HepG2 (cell line): ENCODE measurements around the gene C4orf54. TPM values are rescaled to one million over a fixed set of nuclear protein-coding genes. Genes with fewer than 3 reads are reported as not detected.

Experiments used
- ATAC-seq: fragments of 200-7000 bp; cut with Tn5 transposase; 3 replicates; pipeline ENCODE4 v1.9.1; 2020; ENCODE audit warnings: mild to moderate bottlenecking, moderate library complexity
- BruUV-seq: library from RNA; stranded (reverse); fragments of 400-500 nt; replicated peaks from 2 replicates; lab custom pipeline; 2021; lab: Mats Ljungman, UMichigan
- CTCF ChIA-PET: fragments of 300-600 bp; formaldehyde crosslinking; extraction: SDS; loops from one replicate; lab custom pipeline; 2021; ENCODE audit warnings: low total read pairs, inconsistent platforms, low intra/inter-chr PET ratio; lab: Yijun Ruan, JAX
- POLR2A ChIA-PET: fragments of 350-600 bp; sonication (Branson Sonifier 250); formaldehyde crosslinking; loops from one replicate; lab custom pipeline; 2020; ENCODE audit warnings: antibody characterized with exemption, inconsistent platforms; lab: Yijun Ruan, JAX
- DNase-seq: peaks from one replicate; pipeline ENCODE4 v3.0.0-alpha.2; 2015; ENCODE audit warnings: low spot score
- FAIRE-seq: peaks from 3 replicates; lab custom pipeline; 2011; peaks lifted over from hg19 to GRCh38; lab: Jason Lieb, UNC
- H2AFZ ChIP-seq: one replicate; pipeline ENCODE4 v1.6.1; 2011; ENCODE audit warnings: low read length, inconsistent platforms
- H3K27ac ChIP-seq: fragments of 300-600 bp; 3 replicates; pipeline ENCODE4 v1.8.0; 2011; ENCODE audit warnings: mixed run types, mild to moderate bottlenecking, mixed read lengths, low read length, inconsistent platforms; ENCODE audit not compliant: insufficient read depth; ENCODE audit errors: extremely low read length
- H3K27me3 ChIP-seq, 2 experiments: fragments of 200-600 bp in 1 of 2; 2 replicates in 1 of 2; 3 replicates in 1 of 2; pipeline versions ENCODE4 v1.6.0 to v1.8.0; 2011; ENCODE audit warnings: low read length in 2 of 2, mild to moderate bottlenecking in 2 of 2, moderate library complexity in 2 of 2, inconsistent platforms in 1 of 2; ENCODE audit not compliant: insufficient read depth in 2 of 2, control insufficient read depth in 1 of 2
- H3K36me3 ChIP-seq, 2 experiments: fragments of 200-600 bp in 1 of 2; replicated peaks in 1 of 2; 2 replicates in 1 of 2; 3 replicates in 1 of 2; pipeline versions ENCODE4 v1.5.1 to v1.8.0; 2011; ENCODE audit warnings: low read length in 2 of 2, inconsistent platforms in 1 of 2; ENCODE audit not compliant: insufficient read depth in 2 of 2, control insufficient read depth in 1 of 2
- H3K4me1 ChIP-seq: 2 replicates; pipeline ENCODE4 v1.5.1; 2012; ENCODE audit warnings: low read length, inconsistent platforms; ENCODE audit not compliant: insufficient read depth
- H3K4me2 ChIP-seq: 2 replicates; pipeline ENCODE4 v1.6.0; 2011; ENCODE audit warnings: low read depth, low read length, inconsistent platforms
- H3K4me3 ChIP-seq, 3 experiments: fragments of 200-600 bp in 1 of 3; sonication (generic), shearing (Covaris generic) in 1 of 3; replicated peaks in 1 of 3; 2 replicates each; pipeline ENCODE4 v1.5.1; 2011 to 2016; ENCODE audit warnings: low read length in 3 of 3, inconsistent platforms in 2 of 3, low read depth in 2 of 3, mild to moderate bottlenecking in 2 of 3, control low read depth in 1 of 3, mixed read lengths in 1 of 3; ENCODE audit not compliant: insufficient read depth in 1 of 3
- H3K79me2 ChIP-seq: one replicate; pipeline ENCODE4 v1.6.1; 2011; ENCODE audit warnings: low read length, inconsistent platforms; ENCODE audit not compliant: insufficient read depth
- H3K9ac ChIP-seq: 2 replicates; pipeline ENCODE4 v1.6.0; 2011; ENCODE audit warnings: mild to moderate bottlenecking, low read depth, low read length, inconsistent platforms; ENCODE audit not compliant: insufficient read depth
- H3K9me3 ChIP-seq: 2 replicates; pipeline ENCODE4 v1.5.1; 2012; ENCODE audit warnings: mild to moderate bottlenecking, low read length
- H4K20me1 ChIP-seq: 2 replicates; pipeline ENCODE4 v1.6.0; 2011; ENCODE audit warnings: inconsistent platforms, mild to moderate bottlenecking, low read length, moderate library complexity; ENCODE audit not compliant: insufficient read depth
- CEBPB ChIP-seq: IDR thresholded peaks from 2 replicates; pipeline ENCODE4 v1.6.1; 2011; ENCODE audit warnings: low read depth, low read length, improper control_type of control experiment, borderline replicate concordance
- SRF ChIP-seq: IDR thresholded peaks from 2 replicates; pipeline ENCODE4 v1.6.1; 2011; ENCODE audit warnings: mild to moderate bottlenecking, low read depth, low read length, moderate library complexity
- ZFP62 ChIP-seq: sonication (generic); formaldehyde crosslinking; IDR thresholded peaks from 2 replicates; pipeline ENCODE4 v1.4.0; 2020; ENCODE audit warnings: missing genetic modification reagents
- ZNF280B ChIP-seq: sonication (generic); formaldehyde crosslinking; IDR thresholded peaks from 2 replicates; pipeline ENCODE4 v1.5.0; 2020; ENCODE audit warnings: missing genetic modification reagents, mild to moderate bottlenecking, borderline replicate concordance
- ZNF646 ChIP-seq: sonication (generic); formaldehyde crosslinking; IDR thresholded peaks from 2 replicates; pipeline ENCODE4 v1.9.0; 2021; ENCODE audit warnings: mild to moderate bottlenecking, missing genetic modification reagents
- WGBS: methylation state at CpG from one replicate; pipeline ENCODE4 v1.1.6; 2017; ENCODE audit warnings: low lambda C conversion rate; 5-methylcytosine and 5-hydroxymethylcytosine counted together
- in situ Hi-C: cut with HindIII; loops from 2 replicates; pipeline ENCODE4 v1.10.0; 2017; ENCODE audit warnings: low pct_unique_long_range_greater_than_20kb; ENCODE audit not compliant: extremely low pct_ligation_motif_present
- intact Hi-C: fragments of 100-400 bp; cut with micrococcal nuclease; formaldehyde crosslinking; loops from one replicate; pipeline ENCODE4 v1.10.0; 2022; ENCODE audit not compliant: unreplicated experiment
- polyA plus RNA-seq, 8 experiments: library from polyadenylated mRNA; depleted of rRNA in 3 of 8; stranded (reverse) in 7 of 8; unstranded in 1 of 8; fragments of >200 nt; fragmentation: Illumina TruSeq in 4 of 8; extraction: Trizol in 4 of 8; gene quantifications; 2 replicates each; pipeline versions ENCODE4 v1.2.1 to v1.2.3, GENCODE V29; 2011 to 2016; ENCODE audit warnings: low read depth in 4 of 8, missing spikeins in 1 of 8, mixed read lengths in 1 of 8; ENCODE audit not compliant: insufficient read depth in 1 of 8
- total RNA-seq, 5 experiments: library from RNA; depleted of rRNA; stranded (reverse); fragments of >200 nt; fragmentation: Illumina TruSeq; extraction: Trizol; gene quantifications; 2 replicates each; pipeline ENCODE4 v1.2.3, GENCODE V29; 2016; ENCODE audit warnings: low read depth in 1 of 5

C4orf54 gene
- total and polyA plus RNA-seq, 2 of the 13 experiments (the other 11 are each of a cell fraction or from before 2014, with no cell fraction given) = not detected

- Histone ChIP-seq H2AFZ (no peak overlapping the region), H3K4me3 (no peak overlapping the region)
- FAIRE-seq = no peak
- intact Hi-C loops = no loop called here
- TF ChIP-seq CEBPB = 0 out of 2 replicates have a peak, but pooled peaks have one; percentile 41
- no peak for TF ChIP-seq SRF
- no peak for TF ChIP-seq ZNF646 (CRISPR knock-in tag)
- no peak for TF ChIP-seq ZFP62 (CRISPR knock-in tag)
- no peak for TF ChIP-seq ZNF280B
- TF ChIP-seq, all 625 proteins: peak for 1
- in situ Hi-C loops = no loop called here
- Histone ChIP-seq H3K27ac (no peak overlapping the region), H3K4me1 (no peaks in the 10 kb centered on the region), H3K27me3 (no peaks in the 10 kb centered on the region), H3K36me3 (peaks cover 16 to 68% of the 10 kb centered on the region in 2 experiments), H3K9me3 (no peaks in the 10 kb centered on the region), H4K20me1 (no peaks in the 10 kb centered on the region), H3K79me2 (no peaks in the 10 kb centered on the region), H3K9ac (no peak overlapping the region), H3K4me2 (no peak overlapping the region)
- no TSS peak for BruUV-seq
- ChIA-PET CTCF (no interaction called here), POLR2A (no interaction called here)
- no peak for DNase-seq
- ATAC-seq = no peak
- 100% methylated on average over 5 of the region's 5 CpGs for WGBS
Observed at GRCh38 chr4:99610605-99611175, 46.9 kb downstream of the C4orf54 start.
